Effector memory CD4-positive, alpha-beta T cell (primary cell): ENCODE results near the gene CDH12.
"Not testable (repeated sequence)": the region's sequence is repeated elsewhere in the genome, so short reads cannot be mapped to it uniquely, and the experiment has no call there.

Source experiments
- DNase-seq, 3 donors: peaks; one replicate each; pipeline ENCODE4 v3.0.0-alpha.2; 2020
- H3K27ac ChIP-seq: 2 replicates; pipeline ENCODE4 v1.7.0; 2013; ENCODE audit warnings: mild to moderate bottlenecking, low read length, moderate library complexity; ENCODE audit not compliant: insufficient read depth, poor library complexity, severe bottlenecking
- H3K27me3 ChIP-seq: replicated peaks from 2 replicates; pipeline ENCODE4 v1.7.0; 2013; ENCODE audit warnings: mild to moderate bottlenecking, low read length; ENCODE audit not compliant: insufficient read depth, control insufficient read depth, poor library complexity, severe bottlenecking
- H3K36me3 ChIP-seq: 2 replicates; pipeline ENCODE4 v1.7.0; 2013; ENCODE audit warnings: mild to moderate bottlenecking, low read length, moderate library complexity; ENCODE audit not compliant: control insufficient read depth, insufficient read depth
- H3K4me1 ChIP-seq: 2 replicates; pipeline ENCODE4 v1.7.0; 2013; ENCODE audit warnings: low read length, mild to moderate bottlenecking; ENCODE audit not compliant: control insufficient read depth, insufficient read depth, poor library complexity, severe bottlenecking
- H3K4me3 ChIP-seq: 2 replicates; pipeline ENCODE4 v1.7.0; 2013; ENCODE audit warnings: low read length, low read depth, mild to moderate bottlenecking; ENCODE audit not compliant: insufficient read depth, poor library complexity, severe bottlenecking
- H3K9me3 ChIP-seq: 2 replicates; pipeline ENCODE4 v1.7.0; 2013; ENCODE audit warnings: mild to moderate bottlenecking, low read length, moderate library complexity; ENCODE audit not compliant: control insufficient read depth

Gene CDH12

GRCh38 chr5:22188651-22189050 is 664.5 kb downstream of the CDH12 start:
- H3K4me3 ChIP-seq, H3K36me3 ChIP-seq: not testable (repeated sequence)

GRCh38 chr5:22187632-22188228 is 665.4 kb downstream of the CDH12 start:
- not testable (repeated sequence) for H3K36me3 ChIP-seq, H3K27me3 ChIP-seq, DNase-seq, H3K4me1 ChIP-seq, H3K27ac ChIP-seq, H3K4me3 ChIP-seq, H3K9me3 ChIP-seq

More at GRCh38 chr5:22188651-22189050, 664.5 kb downstream of the CDH12 start:
- H3K4me1 ChIP-seq, DNase-seq, H3K27ac ChIP-seq, H3K9me3 ChIP-seq, H3K27me3 ChIP-seq: not testable (repeated sequence)

- H3K36me3 ChIP-seq, H3K4me3 ChIP-seq, DNase-seq, H3K9me3 ChIP-seq, H3K27me3 ChIP-seq, H3K27ac ChIP-seq, H3K4me1 ChIP-seq: not testable (repeated sequence)
These were observed 683.9 kb downstream of the CDH12 start for GRCh38 chr5:22169226-22169625.

- H3K4me1 ChIP-seq = not testable (repeated sequence)
These were observed 684.4 kb downstream of the CDH12 start for GRCh38 chr5:22168704-22169103.

GRCh38 chr5:22165931-22166330 is 687.2 kb downstream of the CDH12 start:
- H3K4me3 ChIP-seq, H3K9me3 ChIP-seq, H3K27me3 ChIP-seq, H3K4me1 ChIP-seq, H3K36me3 ChIP-seq, H3K27ac ChIP-seq, DNase-seq: not testable (repeated sequence)

More at GRCh38 chr5:22168704-22169103, 684.4 kb downstream of the CDH12 start:
- not testable (repeated sequence) for H3K27ac ChIP-seq, H3K9me3 ChIP-seq, H3K4me3 ChIP-seq, H3K36me3 ChIP-seq, H3K27me3 ChIP-seq, DNase-seq

- not testable (repeated sequence) for H3K36me3 ChIP-seq, H3K9me3 ChIP-seq, H3K27ac ChIP-seq, H3K4me3 ChIP-seq, H3K27me3 ChIP-seq, DNase-seq, H3K4me1 ChIP-seq
These were observed 688.0 kb downstream of the CDH12 start for GRCh38 chr5:22164910-22165748.

- not testable (repeated sequence) for H3K4me3 ChIP-seq, H3K9me3 ChIP-seq, H3K27ac ChIP-seq, H3K27me3 ChIP-seq, DNase-seq, H3K4me1 ChIP-seq, H3K36me3 ChIP-seq
These were observed 696.2 kb downstream of the CDH12 start for GRCh38 chr5:22156953-22157352.

- not testable (repeated sequence) for H3K9me3 ChIP-seq, H3K4me3 ChIP-seq, H3K27ac ChIP-seq, H3K27me3 ChIP-seq, H3K4me1 ChIP-seq, H3K36me3 ChIP-seq, DNase-seq
These were observed 698.4 kb downstream of the CDH12 start for GRCh38 chr5:22154779-22155178.

- not testable (repeated sequence) for H3K27me3 ChIP-seq, H3K9me3 ChIP-seq, H3K27ac ChIP-seq, H3K36me3 ChIP-seq, H3K4me1 ChIP-seq, H3K4me3 ChIP-seq, DNase-seq
These were observed 701.3 kb downstream of the CDH12 start for GRCh38 chr5:22151801-22152200.

GRCh38 chr5:22140418-22140817 is 712.7 kb downstream of the CDH12 start:
- not testable (repeated sequence) for H3K36me3 ChIP-seq, H3K27ac ChIP-seq, H3K9me3 ChIP-seq, H3K4me3 ChIP-seq, DNase-seq, H3K4me1 ChIP-seq, H3K27me3 ChIP-seq
